ENCODE measurements around the gene FAM111B.
"Not testable (repeated sequence)": the region's sequence is repeated elsewhere in the genome, so short reads cannot be mapped to it uniquely, and the experiment has no call there.

Gene FAM111B

GRCh38 chr11:59097938-59098337, 9.1 kb upstream of the FAM111B start:
- DNase-seq (ENCODE audit: extremely low read depth in 1 of 2, low read depth in 1 of 2), result not testable (repeated sequence)

GRCh38 chr11:59102259-59102765, 4.7 kb upstream of the FAM111B start:
- DNase-seq (ENCODE audit: extremely low read depth in 1 of 2, low read depth in 1 of 2), result peak in 1 of 2 donors; percentile 24

GRCh38 chr11:59107721-59108120, 684 bp downstream of the FAM111B start:
- not testable (repeated sequence) for DNase-seq (ENCODE audit: extremely low read depth in 1 of 2, low read depth in 1 of 2)

- DNase-seq (ENCODE audit: extremely low read depth in 1 of 2, low read depth in 1 of 2), result no peak
Measured at GRCh38 chr11:59112494-59112893, 5.5 kb downstream of the FAM111B start.

- no peak for DNase-seq (ENCODE audit: extremely low read depth in 1 of 2, low read depth in 1 of 2)
Measured at GRCh38 chr11:59114344-59114743, 7.3 kb downstream of the FAM111B start.

- DNase-seq (ENCODE audit: extremely low read depth in 1 of 2, low read depth in 1 of 2), result no peak
Measured at GRCh38 chr11:59115553-59115952, 8.5 kb downstream of the FAM111B start.

GRCh38 chr11:59117774-59118173, 10.7 kb downstream of the FAM111B start:
- DNase-seq (ENCODE audit: extremely low read depth in 1 of 2, low read depth in 1 of 2), result no peak

- no peak for DNase-seq (ENCODE audit: extremely low read depth in 1 of 2, low read depth in 1 of 2)
Measured at GRCh38 chr11:59119826-59120225, 12.8 kb downstream of the FAM111B start.

- DNase-seq (ENCODE audit: extremely low read depth in 1 of 2, low read depth in 1 of 2), result peak; percentile 72 to 83
Measured at GRCh38 chr11:59135648-59136461, 28.8 kb downstream of the FAM111B start.

- not testable (repeated sequence) for DNase-seq (ENCODE audit: extremely low read depth in 1 of 2, low read depth in 1 of 2)
Measured at GRCh38 chr11:59136551-59136950, 29.5 kb downstream of the FAM111B start.

- DNase-seq (ENCODE audit: extremely low read depth in 1 of 2, low read depth in 1 of 2), result no peak
Measured at GRCh38 chr11:59137190-59137589, 30.2 kb downstream of the FAM111B start.

- no peak for DNase-seq (ENCODE audit: extremely low read depth in 1 of 2, low read depth in 1 of 2)
Measured at GRCh38 chr11:59138643-59139042, 31.6 kb downstream of the FAM111B start.

- DNase-seq (ENCODE audit: extremely low read depth in 1 of 2, low read depth in 1 of 2), result no peak
Measured at GRCh38 chr11:59141191-59141590, 34.2 kb downstream of the FAM111B start.

- no peak for DNase-seq (ENCODE audit: extremely low read depth in 1 of 2, low read depth in 1 of 2)
Measured at GRCh38 chr11:59141673-59142460, 34.8 kb downstream of the FAM111B start.

- peak; percentile 68 to 72 for DNase-seq (ENCODE audit: extremely low read depth in 1 of 2, low read depth in 1 of 2)
Measured at GRCh38 chr11:59142530-59143507, 35.8 kb downstream of the FAM111B start, which contains the start of gene FAM111A. FAM111A (plus strand) TSS chr11:59142856; CDS start chr11:59148873, 6,017 bp downstream.

GRCh38 chr11:59144096-59144495, 37.1 kb downstream of the FAM111B start:
- DNase-seq (ENCODE audit: extremely low read depth in 1 of 2, low read depth in 1 of 2), result no peak

- peak in 1 of 2 donors; percentile 42 for DNase-seq (ENCODE audit: extremely low read depth in 1 of 2, low read depth in 1 of 2)
Measured at GRCh38 chr11:59144579-59145345, 37.7 kb downstream of the FAM111B start.

GRCh38 chr11:59145534-59145933, 38.5 kb downstream of the FAM111B start:
- DNase-seq (ENCODE audit: extremely low read depth in 1 of 2, low read depth in 1 of 2), result no peak

- DNase-seq (ENCODE audit: extremely low read depth in 1 of 2, low read depth in 1 of 2), result no peak
Measured at GRCh38 chr11:59151761-59152160, 44.7 kb downstream of the FAM111B start.

Data from activated CD8-positive, alpha-beta memory T cell treated with anti-CD3 and anti-CD28 coated beads for 1 hour (primary cell).